Sigmoid colon (tissue), 4 donors: ENCODE measurements around the gene NRP2.

Source experiments
- CTCF ChIP-seq, 4 experiments: fragments of 450-650 bp in 3 of 4; fragments of 200-600 bp in 1 of 4; IDR thresholded peaks; one replicate each; pipeline ENCODE4 v1.5.1; 2016 to 2019; ENCODE audit warnings: antibody characterized with exemption in 4 of 4, mild to moderate bottlenecking in 3 of 4, moderate library complexity in 2 of 4
- POLR2A ChIP-seq, 2 donors: fragments of 450-650 bp; IDR thresholded peaks; one replicate each; pipeline ENCODE4 v1.6.1; 2016; ENCODE audit warnings: antibody characterized with exemption in 2 of 2, mild to moderate bottlenecking in 2 of 2, moderate library complexity in 2 of 2
- POLR2AphosphoS5 ChIP-seq, 4 donors: sonication (generic); formaldehyde crosslinking; IDR thresholded peaks; one replicate each; pipeline ENCODE4 v1.6.1; 2017; ENCODE audit warnings: antibody characterized with exemption in 4 of 4

DNA sequence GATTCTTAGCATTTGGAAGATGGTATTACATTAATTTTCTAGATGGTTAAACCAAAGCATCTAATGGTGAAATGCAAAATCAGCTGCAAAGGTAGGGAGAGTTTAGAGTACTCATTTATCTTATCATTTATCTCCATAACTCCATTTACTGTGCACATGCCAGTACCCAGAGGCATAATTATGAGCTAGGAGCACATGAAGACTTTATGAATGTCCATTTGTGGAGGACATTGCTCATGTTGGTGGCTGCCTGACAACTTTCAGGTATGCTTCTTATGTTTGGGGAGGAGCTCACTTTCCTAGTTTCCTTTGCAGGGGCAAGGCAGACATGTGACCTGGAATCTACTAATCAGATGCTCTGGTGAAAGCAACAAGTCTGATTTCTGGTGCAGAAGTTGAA is 134.0 kb downstream of the NRP2 start:
- TF ChIP-seq CTCF (IDR thresholded peaks at IDR 0.05) (no peak), POLR2A (IDR thresholded peaks at IDR 0.05) (no peak), POLR2AphosphoS5 (IDR thresholded peaks at IDR 0.05) (no peak)
